PC-9 (cell line): ENCODE measurements around the gene DCLK3. TPM values are rescaled to one million over a fixed set of nuclear protein-coding genes. Genes with fewer than 3 reads are reported as not detected.

Experiments
- Bru-seq: library from RNA; stranded (reverse); fragments of 400-500 nt; gene quantifications from one replicate; lab custom pipeline; 2021; lab: Mats Ljungman, UMichigan
- BruChase-seq, 2 experiments: library from RNA; stranded (reverse); fragments of 400-500 nt; gene quantifications; one replicate each; lab custom pipeline; 2021; lab: Mats Ljungman, UMichigan
- BruUV-seq: library from RNA; stranded (reverse); fragments of 400-500 nt; replicated peaks from 2 replicates; lab custom pipeline; 2021; lab: Mats Ljungman, UMichigan
- CTCF ChIA-PET: fragments of 300-600 bp; sonication (Branson Sonifier 250); formaldehyde crosslinking; loops from one replicate; lab custom pipeline; 2022; ENCODE audit warnings: antibody characterized with exemption; lab: Charles Lee
- POLR2A ChIA-PET: fragments of 300-600 bp; sonication (Branson Sonifier 250); formaldehyde crosslinking; loops from one replicate; lab custom pipeline; 2022; ENCODE audit warnings: antibody characterized with exemption; ENCODE audit not compliant: unreplicated experiment; lab: Charles Lee
- DNase-seq, 2 experiments: peaks; one replicate each; pipeline versions ENCODE4 v3.0.0 to v3.0.0-alpha.2; 2015 to 2022; ENCODE audit warnings: mixed read lengths in 1 of 2
- H2AFZ ChIP-seq: fragments of 200-600 bp; sonication (generic); 2 replicates; pipeline ENCODE4 v1.8.1; 2017; ENCODE audit warnings: antibody characterized with exemption
- H3F3A ChIP-seq: fragments of 200-600 bp; sonication (generic); 2 replicates; pipeline ENCODE4 v1.8.1; 2017; ENCODE audit warnings: antibody characterized with exemption, mild to moderate bottlenecking, low read depth; ENCODE audit not compliant: insufficient read depth
- H3K27ac ChIP-seq: fragments of 200-600 bp; sonication (generic); 2 replicates; pipeline ENCODE4 v1.6.1; 2016; ENCODE audit warnings: mixed run types
- H3K27me3 ChIP-seq: fragments of 200-600 bp; sonication (generic); 2 replicates; pipeline ENCODE4 v1.6.1; 2016; ENCODE audit warnings: low read depth, mixed run types; ENCODE audit not compliant: insufficient read depth
- H3K36me3 ChIP-seq: fragments of 200-600 bp; sonication (generic); 2 replicates; pipeline ENCODE4 v1.6.1; 2016; ENCODE audit warnings: low read depth, mixed run types
- H3K4me1 ChIP-seq: fragments of 200-600 bp; sonication (generic); replicated peaks from 2 replicates; pipeline ENCODE4 v1.6.1; 2016; ENCODE audit warnings: mixed run types; ENCODE audit not compliant: insufficient read depth
- H3K4me2 ChIP-seq: fragments of 200-600 bp; sonication (generic); 2 replicates; pipeline ENCODE4 v1.6.1; 2017; ENCODE audit warnings: mixed run types
- H3K4me3 ChIP-seq: fragments of 200-600 bp; sonication (generic); 2 replicates; pipeline ENCODE4 v1.6.1; 2016; ENCODE audit warnings: mixed run types
- H3K79me2 ChIP-seq: fragments of 200-600 bp; sonication (generic); 2 replicates; pipeline ENCODE4 v1.6.1; 2017; ENCODE audit warnings: low read depth, mixed run types
- H3K9me2 ChIP-seq: fragments of 200-600 bp; sonication (generic); 2 replicates; pipeline ENCODE4 v1.8.1; 2017; ENCODE audit warnings: mild to moderate bottlenecking; ENCODE audit not compliant: insufficient read depth
- H3K9me3 ChIP-seq: fragments of 200-600 bp; sonication (generic); 2 replicates; pipeline ENCODE4 v1.8.1; 2016; ENCODE audit warnings: low read depth; ENCODE audit not compliant: insufficient read depth
- H4K20me1 ChIP-seq: fragments of 200-600 bp; sonication (generic); 2 replicates; pipeline ENCODE4 v1.8.1; 2017; ENCODE audit not compliant: insufficient read depth
- CTCF ChIP-seq: fragments of 200-600 bp; sonication (generic); conservative IDR thresholded peaks from 2 replicates; pipeline ENCODE4 v1.6.1; 2017; ENCODE audit warnings: mixed run types, antibody characterized with exemption, mild to moderate bottlenecking, moderate library complexity
- EZH2 ChIP-seq: fragments of 200-600 bp; sonication (generic); IDR thresholded peaks from 2 replicates; pipeline ENCODE4 v1.8.0; 2017; ENCODE audit warnings: antibody characterized with exemption, low read depth
- intact Hi-C: fragments of 100-400 bp; cut with micrococcal nuclease; formaldehyde crosslinking; loops from one replicate; pipeline ENCODE4 v1.10.0; 2022; ENCODE audit not compliant: unreplicated experiment
- long read RNA-seq: library from polyadenylated mRNA; stranded (forward); transcript quantifications from one replicate; pipeline ENCODE4 v2.0.0, GENCODE V29; 2022
- total RNA-seq: library from RNA; stranded (reverse); gene quantifications from 2 replicates; pipeline ENCODE4 v1.2.3, GENCODE V29; 2021

The DCLK3 gene
- not detected in 2 replicates for total RNA-seq
- Bru-seq, nascent RNA, result not detected
- BruChase-seq, experiment 1, labeled RNA remaining after a 2-hour chase, result not detected
- not detected for BruChase-seq, experiment 2, labeled RNA remaining after a 6-hour chase
- long read RNA-seq, result 0 reads

- no peaks in the 10 kb centered on the region for H3K36me3 ChIP-seq
- TF ChIP-seq CTCF (no peak), EZH2 (no peak)
- intact Hi-C loops, result no loop called here
- H3K9me3 ChIP-seq, result no peaks in the 10 kb centered on the region
- no TSS peak for BruUV-seq
- no peaks in the 10 kb centered on the region for H3K79me2 ChIP-seq
- no peaks in the 10 kb centered on the region for H3K9me2 ChIP-seq
- H3F3A ChIP-seq, result no peaks in the 10 kb centered on the region
- no peak within 1 kb of the TSS for H3K4me2 ChIP-seq
- no peak within 1 kb of the TSS for H2AFZ ChIP-seq
- peaks cover 17% of the 10 kb centered on the region; the same call in 1 of the 2 replicates for H3K27me3 ChIP-seq
- no peaks in the 10 kb centered on the region for H3K4me1 ChIP-seq
- no peak within 1 kb of the TSS for H3K27ac ChIP-seq
- POLR2A ChIA-PET, result no interaction called here
- CTCF ChIA-PET, result no interaction called here
- no peak within 1 kb of the TSS for H3K4me3 ChIP-seq
- no peaks in the 10 kb centered on the region for H4K20me1 ChIP-seq
- DNase-seq, result no peak
Measured at GRCh38 chr3:36763850-36764703, at the start of gene DCLK3. Gene DCLK3 (minus strand): TSS chr3:36764553. CDS start chr3:36764263, 290 bp downstream.

- BruUV-seq, result no TSS peak
- Histone ChIP-seq H3F3A (no peaks in the 10 kb centered on the region), H3K9me2 (no peaks in the 10 kb centered on the region), H3K4me2 (peak overlapping the region; percentile 8; the same call in 1 of the 2 replicates), H3K27ac (no peak overlapping the region), H2AFZ (no peak overlapping the region), H4K20me1 (no peaks in the 10 kb centered on the region), H3K36me3 (no peaks in the 10 kb centered on the region), H3K79me2 (no peaks in the 10 kb centered on the region), H3K4me1 (peaks cover 21% of the 10 kb centered on the region; the same call in 1 of the 2 replicates), H3K27me3 (no peaks in the 10 kb centered on the region), H3K4me3 (no peak overlapping the region), H3K9me3 (no peaks in the 10 kb centered on the region)
- no peak for TF ChIP-seq CTCF
- no peak for TF ChIP-seq EZH2
- no peak for DNase-seq
- ChIA-PET POLR2A (no interaction called here), CTCF (no interaction called here)
- intact Hi-C loops, result no loop called here
Measured at GRCh38 chr3:36813305-36813704, 49.0 kb upstream of the DCLK3 start.

- no peaks in the 10 kb centered on the region for H3K36me3 ChIP-seq
- H4K20me1 ChIP-seq, result no peaks in the 10 kb centered on the region
- no peak overlapping the region for H3K27ac ChIP-seq
- H3K9me2 ChIP-seq, result no peaks in the 10 kb centered on the region
- peak overlapping the region; percentile 8 for H3K4me2 ChIP-seq
- no TSS peak for BruUV-seq
- peaks cover 21% of the 10 kb centered on the region; the same call in 1 of the 2 replicates for H3K4me1 ChIP-seq
- H3K4me3 ChIP-seq, result no peak overlapping the region
- POLR2A ChIA-PET, result no interaction called here
- intact Hi-C loops, result no loop called here
- H3K27me3 ChIP-seq, result no peaks in the 10 kb centered on the region
- no peaks in the 10 kb centered on the region for H3K79me2 ChIP-seq
- H2AFZ ChIP-seq, result no peak overlapping the region
- CTCF ChIA-PET, result no interaction called here
- DNase-seq, result peak; percentile 15 to 76
- no peaks in the 10 kb centered on the region for H3K9me3 ChIP-seq
- H3F3A ChIP-seq, result no peaks in the 10 kb centered on the region
- TF ChIP-seq EZH2, result no peak
- no peak for TF ChIP-seq CTCF
Measured at GRCh38 chr3:36812240-36812639, 47.9 kb upstream of the DCLK3 start.
